Measurements from ENCODE around the gene GSS. TPM values are rescaled to one million over a fixed set of nuclear protein-coding genes. Genes with fewer than 3 reads are reported as not detected.

GSS gene
- total and polyA plus RNA-seq, 2 of the 8 experiments (the other 6 are each of a cell fraction or from before 2014, with no cell fraction given) = 34.6 to 43.2 TPM

DNA sequence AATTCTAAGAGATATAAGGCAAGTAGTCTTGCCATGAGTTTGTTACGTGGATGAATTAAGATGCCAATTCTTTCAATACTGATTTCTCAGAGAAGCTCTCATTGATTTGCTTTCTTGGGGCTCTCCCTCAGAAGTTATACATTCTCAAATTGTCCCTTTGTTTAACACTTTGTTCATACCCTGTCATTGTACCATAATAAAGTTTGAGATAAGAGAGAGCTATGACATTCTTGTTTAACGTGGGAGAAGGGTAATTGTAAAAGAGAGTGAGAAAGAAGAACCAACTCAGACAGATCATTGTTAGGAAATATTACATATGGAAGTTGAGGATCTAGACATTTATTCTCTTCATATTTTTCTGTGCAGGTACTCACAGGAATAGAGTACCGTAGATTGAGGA, 60.1 kb downstream of the GSS start:
- Histone ChIP-seq H3K79me1 (ENCODE audit: low read depth, low read length) (no peaks in the 10 kb centered on the region; the same call in 1 of the 2 replicates), H4K8ac (ENCODE audit: extremely low read depth, insufficient read depth, low read length) (no peak overlapping the region), H3K79me2 (ENCODE audit: control insufficient read depth in 1 of 2, insufficient read depth in 2 of 2, low read length in 2 of 2) (no peaks in the 10 kb centered on the region), H3K23ac (ENCODE audit: insufficient read length) (no peak overlapping the region), H3K36me3 (ENCODE audit: control insufficient read depth in 2 of 4, insufficient read depth in 4 of 4, low read length in 3 of 4) (no peaks in the 10 kb centered on the region), H2BK20ac (ENCODE audit: low read length) (no peak overlapping the region), H3K27ac (ENCODE audit: low read depth, low read length) (no peak overlapping the region), H3K14ac (ENCODE audit: insufficient read length) (no peak overlapping the region), H3K4me1 (replicated peaks in 1 of 4; ENCODE audit: control insufficient read depth in 3 of 4, insufficient read depth in 4 of 4, low read length in 3 of 4) (no peaks in the 10 kb centered on the region), H3K4me3 (ENCODE audit: extremely low read depth in 1 of 4, insufficient read depth in 2 of 4, low read depth in 3 of 4, low read length in 4 of 4) (no peak overlapping the region), H2BK5ac (ENCODE audit: low read depth, low read length) (no peak overlapping the region), H2BK120ac (replicated peaks; ENCODE audit: low read depth, low read length) (no peak overlapping the region), H4K5ac (ENCODE audit: insufficient read length, low read depth, low read length) (no peak overlapping the region), H3K23me2 (ENCODE audit: low read depth, low read length) (no peaks in the 10 kb centered on the region), H2BK15ac (ENCODE audit: low read length) (no peak overlapping the region), H3K9me3 (ENCODE audit: insufficient read depth in 2 of 2, low read depth in 1 of 2, low read length in 1 of 2) (peaks cover 0 to 2% of the 10 kb centered on the region in 2 experiments; a peak in 1 of 4 replicates), H3K4ac (replicated peaks; ENCODE audit: insufficient read length, low read depth, low read length) (no peak overlapping the region), H2AFZ (ENCODE audit: low read length) (no peak overlapping the region), H2AK5ac (ENCODE audit: low read depth, low read length) (no peak overlapping the region), H3K27me3 (replicated peaks in 1 of 4; ENCODE audit: control insufficient read depth in 3 of 4, extremely low read depth in 1 of 4, insufficient read depth in 3 of 4, low read length in 3 of 4) (no peaks in the 10 kb centered on the region), H3K4me2 (ENCODE audit: insufficient read depth in 1 of 2, low read depth in 2 of 2, low read length in 2 of 2) (no peak overlapping the region), H4K20me1 (replicated peaks in 1 of 2; ENCODE audit: control insufficient read depth in 1 of 2, insufficient read depth in 2 of 2, low read length in 2 of 2) (no peaks in the 10 kb centered on the region), H2BK12ac (ENCODE audit: low read depth, low read length) (no peak overlapping the region), H3K18ac (ENCODE audit: extremely low read depth, low read length) (no peak overlapping the region), H3K9ac (replicated peaks in 1 of 4; ENCODE audit: extremely low read depth in 1 of 4, low read depth in 3 of 4, low read length in 3 of 4) (no peak overlapping the region), H4K91ac (replicated peaks; ENCODE audit: insufficient read length, low read length) (no peak overlapping the region), H3K56ac (replicated peaks; ENCODE audit: insufficient read length, low read depth, low read length) (no peak overlapping the region)
- WGBS, 2 experiments (ENCODE audit: extremely low coverage in 1 of 2, insufficient coverage in 1 of 2, insufficient read length in 1 of 2, insufficient replicate concordance in 2 of 2, low coverage in 1 of 2, low lambda C conversion rate in 2 of 2, missing lambda C conversion rate in 1 of 2) = 86% methylated on average over 3 of the region's 3 CpGs; no CpG with 5 or more reads in 1 of the 2 experiments
- POLR2A ChIA-PET (ENCODE audit: partially characterized antibody) = no interaction called here
- CTCF ChIA-PET (ENCODE audit: partially characterized antibody) = interaction anchor here (0.6 to 1.8 kb wide), 3 partner anchors 12 to 421 kb away, joined by 3 to 5 read pairs (median 4); no protein-coding TSS in a partner anchor
- no peak for TF ChIP-seq FOSL1 (IDR thresholded peaks at IDR 0.05; ENCODE audit: insufficient read depth, low read depth, low read length)
- no peak for TF ChIP-seq CHD1 (IDR thresholded peaks at IDR 0.05; ENCODE audit: low read depth, low read length)
- TF ChIP-seq TBP (IDR thresholded peaks at IDR 0.05; ENCODE audit: low read depth, low read length) = no peak
- FAIRE-seq (no peak), DNase-seq (ENCODE audit: low read depth in 1 of 2, low spot score in 2 of 2) (no peak)

All from H1 (cell line).